ENCODE results near the gene KLF2.

The KLF2 gene

GRCh38 chr19:16377521-16377920 lies 52.9 kb downstream of the KLF2 start:
- DNase-seq: no peak
- in situ Hi-C loops (cut with HindIII; ENCODE audit: low pct_ligation_motif_present, low sequenced_read_pairs): no loop called here
- Histone ChIP-seq H3K36me3 (replicated peaks) (peaks cover 23% of the 10 kb centered on the region), H3K4me3 (ENCODE audit: low read depth, low read length) (no peak overlapping the region), H3K27me3 (replicated peaks) (no peaks in the 10 kb centered on the region), H3K27ac (no peak overlapping the region)
- TF ChIP-seq, protein P1, sequence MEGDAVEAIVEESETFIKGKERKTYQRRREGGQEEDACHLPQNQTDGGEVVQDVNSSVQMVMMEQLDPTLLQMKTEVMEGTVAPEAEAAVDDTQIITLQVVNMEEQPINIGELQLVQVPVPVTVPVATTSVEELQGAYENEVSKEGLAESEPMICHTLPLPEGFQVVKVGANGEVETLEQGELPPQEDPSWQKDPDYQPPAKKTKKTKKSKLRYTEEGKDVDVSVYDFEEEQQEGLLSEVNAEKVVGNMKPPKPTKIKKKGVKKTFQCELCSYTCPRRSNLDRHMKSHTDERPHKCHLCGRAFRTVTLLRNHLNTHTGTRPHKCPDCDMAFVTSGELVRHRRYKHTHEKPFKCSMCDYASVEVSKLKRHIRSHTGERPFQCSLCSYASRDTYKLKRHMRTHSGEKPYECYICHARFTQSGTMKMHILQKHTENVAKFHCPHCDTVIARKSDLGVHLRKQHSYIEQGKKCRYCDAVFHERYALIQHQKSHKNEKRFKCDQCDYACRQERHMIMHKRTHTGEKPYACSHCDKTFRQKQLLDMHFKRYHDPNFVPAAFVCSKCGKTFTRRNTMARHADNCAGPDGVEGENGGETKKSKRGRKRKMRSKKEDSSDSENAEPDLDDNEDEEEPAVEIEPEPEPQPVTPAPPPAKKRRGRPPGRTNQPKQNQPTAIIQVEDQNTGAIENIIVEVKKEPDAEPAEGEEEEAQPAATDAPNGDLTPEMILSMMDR (IDR thresholded peaks at IDR 0.05; ENCODE audit: low read depth, low read length, missing control alignments): no peak
